ENCODE results near the gene SLC13A3. TPM values are rescaled to one million over a fixed set of nuclear protein-coding genes. Genes with fewer than 3 reads are reported as not detected.

Gene SLC13A3
- total and polyA plus RNA-seq, 9 donors: 0.36 to 7.1 (median 4.6) TPM

GRCh38 chr20:46619445-46619844, 31.8 kb downstream of the SLC13A3 start:
- TF ChIP-seq POLR2A (IDR thresholded peaks at IDR 0.05) (no peak), CTCF (IDR thresholded peaks at IDR 0.05) (no peak), EP300 (IDR thresholded peaks at IDR 0.05) (no peak)
- no peak overlapping the region for H3K4me3 ChIP-seq
- no peaks in the 10 kb centered on the region for H3K27me3 ChIP-seq
- no peaks in the 10 kb centered on the region for H3K36me3 ChIP-seq
- no peaks in the 10 kb centered on the region for H3K9me3 ChIP-seq
- H3K4me1 ChIP-seq (ENCODE audit: insufficient read depth): no peaks in the 10 kb centered on the region
- WGBS, 3 donors: 92 to 95% (median 94%) methylated on average over 2 of the region's 2 CpGs
- H3K27ac ChIP-seq: no peak overlapping the region
- DNase-seq: no peak
- intact Hi-C loops (cut with DNase I): no loop called here

- intact Hi-C loops (cut with DNase I): no loop called here
- Histone ChIP-seq H3K27me3 (no peaks in the 10 kb centered on the region), H3K9me3 (no peaks in the 10 kb centered on the region), H3K4me1 (ENCODE audit: insufficient read depth) (no peaks in the 10 kb centered on the region), H3K4me3 (no peak overlapping the region), H3K36me3 (no peaks in the 10 kb centered on the region), H3K27ac (no peak overlapping the region)
- WGBS, 3 donors: 82 to 89% (median 85%) methylated on average over 7 of the region's 7 CpGs
- TF ChIP-seq POLR2A (IDR thresholded peaks at IDR 0.05) (no peak), EP300 (IDR thresholded peaks at IDR 0.05) (no peak), CTCF (IDR thresholded peaks at IDR 0.05) (no peak)
- no peak for DNase-seq
Measured at GRCh38 chr20:46618316-46619100, 32.8 kb downstream of the SLC13A3 start.

- Histone ChIP-seq H3K9me3 (no peaks in the 10 kb centered on the region), H3K4me3 (no peak overlapping the region), H3K4me1 (ENCODE audit: insufficient read depth) (no peaks in the 10 kb centered on the region), H3K27me3 (no peaks in the 10 kb centered on the region), H3K36me3 (no peaks in the 10 kb centered on the region), H3K27ac (no peak overlapping the region)
- intact Hi-C loops (cut with DNase I): no loop called here
- 62 to 88% (median 78%) methylated on average over 1 of the region's 1 CpG for WGBS, 3 donors
- DNase-seq: no peak
- no peak for TF ChIP-seq POLR2A (IDR thresholded peaks at IDR 0.05)
- TF ChIP-seq EP300 (IDR thresholded peaks at IDR 0.05): no peak
- TF ChIP-seq CTCF (IDR thresholded peaks at IDR 0.05): no peak
Measured at GRCh38 chr20:46614503-46614902, 36.8 kb downstream of the SLC13A3 start.

GRCh38 chr20:46610145-46610544, 41.1 kb downstream of the SLC13A3 start:
- no peaks in the 10 kb centered on the region for H3K36me3 ChIP-seq
- no peak overlapping the region for H3K27ac ChIP-seq
- TF ChIP-seq POLR2A (IDR thresholded peaks at IDR 0.05) (no peak), CTCF (IDR thresholded peaks at IDR 0.05) (no peak), EP300 (IDR thresholded peaks at IDR 0.05) (no peak)
- DNase-seq: no peak
- no peaks in the 10 kb centered on the region for H3K4me1 ChIP-seq (ENCODE audit: insufficient read depth)
- WGBS, 3 donors: 95 to 99% (median 96%) methylated on average over 2 of the region's 2 CpGs
- intact Hi-C loops (cut with DNase I): no loop called here
- no peaks in the 10 kb centered on the region for H3K27me3 ChIP-seq
- H3K9me3 ChIP-seq: no peaks in the 10 kb centered on the region
- no peak overlapping the region for H3K4me3 ChIP-seq

Data from ovary (tissue), 9 donors.